Thyroid gland (tissue), 4 donors: ENCODE data around the gene COX8C. TPM values are rescaled to one million over a fixed set of nuclear protein-coding genes. Genes with fewer than 3 reads are reported as not detected.

ENCODE experiments used
- DNase-seq, 2 donors: peaks; one replicate each; pipeline ENCODE4 v3.0.0-alpha.2; 2019
- H3K27ac ChIP-seq, 3 donors: fragments of 200-600 bp; sonication (generic); 1 replicate in 2 of 3; 2 replicates in 1 of 3; pipeline ENCODE4 v1.5.1; 2016 to 2019; ENCODE audit warnings: mild to moderate bottlenecking in 1 of 3, moderate library complexity in 1 of 3
- H3K27me3 ChIP-seq: fragments of 200-600 bp; sonication (generic); one replicate; pipeline ENCODE4 v1.5.1; 2019
- H3K36me3 ChIP-seq, 2 donors: fragments of 200-600 bp; sonication (generic); one replicate each; pipeline ENCODE4 v1.5.1; 2016 to 2019
- H3K4me1 ChIP-seq, 2 donors: fragments of 200-600 bp; sonication (generic); one replicate each; pipeline ENCODE4 v1.5.1; 2017 to 2019
- H3K4me3 ChIP-seq, 3 donors: fragments of 200-600 bp; sonication (generic); replicated peaks in 1 of 3; 1 replicate in 2 of 3; 2 replicates in 1 of 3; pipeline ENCODE4 v1.5.1; 2016; ENCODE audit warnings: mild to moderate bottlenecking in 1 of 3
- H3K9me3 ChIP-seq: fragments of 200-600 bp; sonication (generic); one replicate; pipeline ENCODE4 v1.5.1; 2017
- CTCF ChIP-seq, 6 experiments: fragments of 200-600 bp in 3 of 6; fragments of 450-650 bp in 3 of 6; sonication (generic) in 3 of 6; IDR thresholded peaks; one replicate each; pipeline ENCODE4 v1.5.1; 2016 to 2019; ENCODE audit warnings: antibody characterized with exemption in 6 of 6, mild to moderate bottlenecking in 2 of 6, inconsistent platforms in 1 of 6, moderate library complexity in 1 of 6
- POLR2A ChIP-seq, 2 donors: fragments of 450-650 bp; IDR thresholded peaks; one replicate each; pipeline ENCODE4 v1.6.1; 2017; ENCODE audit warnings: antibody characterized with exemption in 2 of 2, mild to moderate bottlenecking in 2 of 2, moderate library complexity in 1 of 2
- WGBS, 2 donors: methylation state at CpG; one replicate each; pipeline ENCODE4 v1.1.5; 2017; 5-methylcytosine and 5-hydroxymethylcytosine counted together
- intact Hi-C: fragments of 100-400 bp; cut with DNase I; formaldehyde crosslinking; loops from one replicate; pipeline ENCODE4 v1.15.1; 2023
- total RNA-seq, 4 donors: library from RNA; depleted of rRNA; stranded (reverse); fragments of >200 nt; gene quantifications; one replicate each; pipeline ENCODE4 v1.2.3, GENCODE V29; 2016

COX8C gene
- total RNA-seq, 4 donors from 2014 or later: not detected

DNA sequence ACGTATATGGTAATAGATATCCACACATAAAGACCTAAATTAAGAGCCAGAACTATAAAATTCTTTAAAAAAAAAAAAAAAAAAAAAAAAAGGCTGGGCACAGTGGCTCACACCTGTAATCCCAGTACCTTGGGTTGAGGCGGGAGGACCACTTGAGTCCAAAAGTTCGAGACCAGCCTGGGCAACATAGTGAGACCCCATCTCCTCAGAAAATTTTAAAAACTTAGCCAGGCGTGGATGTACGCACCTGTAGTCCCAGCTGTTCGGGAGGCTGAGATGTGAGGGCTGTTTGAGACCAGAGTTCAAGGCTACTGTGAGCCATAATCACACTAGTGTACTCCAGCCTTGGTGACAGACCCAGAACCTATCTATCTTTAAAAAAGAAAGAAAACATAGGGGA is 18.4 kb upstream of the COX8C start:
- no peaks in the 10 kb centered on the region for H3K27me3 ChIP-seq
- intact Hi-C loops: no loop called here
- no peak for DNase-seq
- H3K27ac ChIP-seq: no peak overlapping the region
- H3K36me3 ChIP-seq: no peaks in the 10 kb centered on the region
- 95 to 97% methylated on average over 6 of the region's 6 CpGs for WGBS, 2 donors
- H3K9me3 ChIP-seq: no peaks in the 10 kb centered on the region
- TF ChIP-seq CTCF (IDR thresholded peaks at IDR 0.05) (no peak), POLR2A (IDR thresholded peaks at IDR 0.05) (no peak)
- H3K4me1 ChIP-seq: peaks cover 40 to 44% of the 10 kb centered on the region in 2 donors
- H3K4me3 ChIP-seq: no peak overlapping the region

- DNase-seq: no peak
- peaks cover 29 to 35% of the 10 kb centered on the region in 2 donors for H3K4me1 ChIP-seq
- no peak for TF ChIP-seq POLR2A (IDR thresholded peaks at IDR 0.05)
- TF ChIP-seq CTCF (IDR thresholded peaks at IDR 0.05): no peak
- H3K4me3 ChIP-seq: no peak overlapping the region
- no peaks in the 10 kb centered on the region for H3K36me3 ChIP-seq
- intact Hi-C loops: no loop called here
- H3K27ac ChIP-seq: no peak overlapping the region
- H3K9me3 ChIP-seq: no peaks in the 10 kb centered on the region
- 61 to 66% methylated on average over 5 of the region's 5 CpGs for WGBS, 2 donors
- no peaks in the 10 kb centered on the region for H3K27me3 ChIP-seq
These were observed 16.9 kb upstream of the COX8C start for GRCh38 chr14:93329965-93330608.

GRCh38 chr14:93330609-93331000 is 16.4 kb upstream of the COX8C start:
- intact Hi-C loops: no loop called here
- TF ChIP-seq POLR2A (IDR thresholded peaks at IDR 0.05) (no peak), CTCF (IDR thresholded peaks at IDR 0.05) (no peak)
- DNase-seq: no peak
- no peaks in the 10 kb centered on the region for H3K9me3 ChIP-seq
- no peaks in the 10 kb centered on the region for H3K36me3 ChIP-seq
- WGBS, 2 donors: 93 to 95% methylated on average over 2 of the region's 2 CpGs
- no peak overlapping the region for H3K27ac ChIP-seq
- H3K4me3 ChIP-seq: no peak overlapping the region
- no peaks in the 10 kb centered on the region for H3K27me3 ChIP-seq
- H3K4me1 ChIP-seq: peaks cover 29 to 35% of the 10 kb centered on the region in 2 donors

DNA sequence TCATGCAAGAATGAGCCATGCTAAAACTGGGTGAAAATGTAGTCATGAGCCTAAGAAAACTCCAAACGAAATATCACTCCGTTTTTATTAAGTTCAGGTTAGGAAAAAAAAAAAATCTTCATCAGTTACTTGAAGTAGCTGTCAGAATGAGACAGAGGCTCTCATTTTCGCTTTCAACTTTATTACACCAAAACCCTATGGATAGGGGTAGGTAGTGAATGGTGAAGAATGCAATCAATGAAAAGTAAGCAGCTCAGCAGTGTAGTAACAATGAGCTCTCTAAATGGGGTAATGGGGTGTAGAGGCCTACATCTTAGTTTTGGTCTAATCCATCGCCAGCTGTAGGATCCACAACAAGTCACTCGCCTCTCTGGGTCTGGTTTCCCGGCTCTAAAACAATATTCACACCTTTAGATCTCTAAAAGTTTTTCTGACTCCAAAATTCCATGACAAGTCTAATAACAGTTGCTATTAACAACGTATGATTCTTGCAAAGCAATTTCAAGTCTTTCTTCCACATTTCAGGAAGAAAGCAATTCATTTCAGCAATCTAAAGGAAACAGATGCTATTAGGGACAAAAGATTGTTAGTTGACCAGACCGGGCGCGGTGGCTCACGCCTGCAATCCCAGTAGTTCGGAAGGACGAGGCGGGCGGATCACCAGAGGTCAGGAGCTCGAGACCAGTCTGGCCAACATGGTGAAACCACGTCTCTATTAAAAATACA is 15.8 kb upstream of the COX8C start:
- TF ChIP-seq POLR2A (IDR thresholded peaks at IDR 0.05): no peak
- TF ChIP-seq CTCF (IDR thresholded peaks at IDR 0.05): no peak
- Histone ChIP-seq H3K9me3 (no peaks in the 10 kb centered on the region), H3K4me3 (peak overlapping the region in 1 of 3 donors; percentile 97), H3K27me3 (no peaks in the 10 kb centered on the region), H3K36me3 (no peaks in the 10 kb centered on the region), H3K4me1 (peaks cover 26 to 35% of the 10 kb centered on the region in 2 donors), H3K27ac (peak overlapping the region in 2 of 3 donors; percentile 95 to 98)
- intact Hi-C loops: no loop called here
- 47 to 48% methylated on average over 17 of the region's 17 CpGs for WGBS, 2 donors
- peak in 1 of 2 donors; percentile 37 for DNase-seq
